Measurements from ENCODE around the gene MEIS1. TPM values are rescaled to one million over a fixed set of nuclear protein-coding genes. Genes with fewer than 3 reads are reported as not detected.
A peak's percentile ranks its signal among the peaks of the same experiment; 100 is the strongest.

Gene MEIS1
- total RNA-seq, 1 donor from 2014 or later, result 46.7 TPM

- peak overlapping the region; percentile 57 to 81 for H3K4me3 ChIP-seq
- H3K4me1 ChIP-seq, result peaks cover 3 to 5% of the 10 kb centered on the region in 2 donors
- intact Hi-C loops (cut with DNase I), result loop anchor here (5.0 to 10.0 kb wide), 3 partner anchors 50 to 1617 kb away; partner anchors contain the start of gene C1D
- H3K36me3 ChIP-seq, result no peaks in the 10 kb centered on the region
- H3K27ac ChIP-seq, result peak overlapping the region; percentile 99
- no peaks in the 10 kb centered on the region for H3K9me3 ChIP-seq
- TF ChIP-seq CTCF (IDR thresholded peaks at IDR 0.05), result no peak
- DNase-seq (ENCODE audit: low spot score in 2 of 2), result no peak
- H3K27me3 ChIP-seq, result no peaks in the 10 kb centered on the region
These were observed 12.8 kb downstream of the MEIS1 start for GRCh38 chr2:66447677-66448076.

- intact Hi-C loops (cut with DNase I), result loop anchor here (5.0 to 10.0 kb wide), 3 partner anchors 49 to 1616 kb away; partner anchors contain the start of gene C1D
- Histone ChIP-seq H3K27me3 (no peaks in the 10 kb centered on the region), H3K9me3 (no peaks in the 10 kb centered on the region), H3K4me1 (peaks cover 0 to 11% of the 10 kb centered on the region in 2 donors), H3K36me3 (no peaks in the 10 kb centered on the region), H3K4me3 (no peak overlapping the region), H3K27ac (peak overlapping the region in 1 of 2 donors; percentile 99)
- DNase-seq (ENCODE audit: low spot score in 2 of 2), result no peak
- TF ChIP-seq CTCF (IDR thresholded peaks at IDR 0.05), result no peak
These were observed 13.4 kb downstream of the MEIS1 start for GRCh38 chr2:66448136-66448991.

- Histone ChIP-seq H3K9me3 (no peaks in the 10 kb centered on the region), H3K4me1 (peaks cover 0 to 14% of the 10 kb centered on the region in 2 donors), H3K27ac (no peak overlapping the region), H3K4me3 (no peak overlapping the region), H3K36me3 (peaks cover 0 to under 1% of the 10 kb centered on the region in 2 donors), H3K27me3 (no peaks in the 10 kb centered on the region)
- DNase-seq (ENCODE audit: low spot score in 2 of 2), result no peak
- TF ChIP-seq CTCF (IDR thresholded peaks at IDR 0.05), result no peak
- intact Hi-C loops (cut with DNase I), result no loop called here
These were observed 17.3 kb downstream of the MEIS1 start for GRCh38 chr2:66452214-66452613.

GRCh38 chr2:66452917-66453316 lies 18.0 kb downstream of the MEIS1 start:
- no peak overlapping the region for H3K27ac ChIP-seq

GRCh38 chr2:66455490-66455889 lies 20.6 kb downstream of the MEIS1 start:
- H3K27ac ChIP-seq, result no peak overlapping the region
- intact Hi-C loops (cut with DNase I), result no loop called here

More at GRCh38 chr2:66452917-66453316, 18.0 kb downstream of the MEIS1 start:
- DNase-seq (ENCODE audit: low spot score in 2 of 2), result no peak
- Histone ChIP-seq H3K27me3 (no peaks in the 10 kb centered on the region), H3K4me1 (peaks cover 0 to 14% of the 10 kb centered on the region in 2 donors), H3K36me3 (peaks cover 0 to 6% of the 10 kb centered on the region in 2 donors), H3K4me3 (no peak overlapping the region), H3K9me3 (no peaks in the 10 kb centered on the region)
- intact Hi-C loops (cut with DNase I), result no loop called here
- TF ChIP-seq CTCF (IDR thresholded peaks at IDR 0.05), result no peak

More at GRCh38 chr2:66455490-66455889, 20.6 kb downstream of the MEIS1 start:
- Histone ChIP-seq H3K9me3 (no peaks in the 10 kb centered on the region), H3K27me3 (no peaks in the 10 kb centered on the region), H3K4me1 (peaks cover 0 to 14% of the 10 kb centered on the region in 2 donors), H3K4me3 (no peak overlapping the region), H3K36me3 (peaks cover 0 to 6% of the 10 kb centered on the region in 2 donors)
- DNase-seq (ENCODE audit: low spot score in 2 of 2), result no peak
- TF ChIP-seq CTCF (IDR thresholded peaks at IDR 0.05), result no peak
